ENCODE results near the gene SELENOV. TPM values are rescaled to one million over a fixed set of nuclear protein-coding genes. Genes with fewer than 3 reads are reported as not detected.

The SELENOV gene
- total and polyA plus RNA-seq, 9 of the 15 experiments (the other 6 are each of a cell fraction or from before 2014, with no cell fraction given) = 0.04 to 0.09 (median 0.06) TPM; not detected in 4

DNA sequence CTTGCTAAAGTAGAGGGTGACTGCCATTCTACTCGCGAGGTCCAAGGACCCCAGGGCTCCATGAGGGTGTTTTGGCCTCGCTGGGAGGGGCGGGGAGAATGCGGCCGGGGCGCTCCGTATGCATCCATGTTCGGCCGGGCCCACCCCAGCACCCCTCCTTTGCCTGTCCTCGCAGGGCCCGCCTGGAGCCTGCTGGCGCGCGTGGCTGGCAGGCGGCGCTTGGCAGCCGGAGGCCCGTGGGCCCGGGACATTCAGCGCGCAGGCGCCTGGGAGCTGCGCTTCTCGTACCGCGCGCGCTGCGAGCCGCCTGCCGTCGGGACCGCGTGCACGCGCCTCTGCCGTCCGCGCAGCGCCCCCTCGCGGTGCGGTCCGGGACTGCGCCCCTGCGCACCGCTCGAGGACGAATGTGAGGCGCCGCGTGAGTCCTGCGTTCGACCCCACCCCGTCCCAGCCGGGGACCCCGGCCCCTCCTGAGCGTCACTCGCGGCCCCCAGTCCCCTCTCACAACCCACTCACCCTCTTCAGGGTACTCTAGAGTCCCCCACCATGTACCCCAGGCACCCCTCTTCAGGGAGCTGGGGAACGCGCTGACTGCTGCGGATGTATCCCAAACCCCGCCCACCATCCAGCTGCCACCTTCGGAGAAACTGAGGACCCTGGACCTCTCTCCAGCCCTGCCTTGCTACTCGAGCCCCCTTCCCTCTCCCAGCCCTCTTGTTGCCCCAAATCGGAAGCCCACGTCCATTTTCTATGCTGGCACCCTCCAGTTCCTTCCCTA is 12.1 kb upstream of the SELENOV start (continued):
- TF ChIP-seq NEUROD1 (IDR thresholded peaks at IDR 0.05; ENCODE audit: borderline replicate concordance, low read depth, low read length, partially characterized antibody) = no peak
- TF ChIP-seq ZNF586 (CRISPR knock-in tag; conservative IDR thresholded peaks at IDR 0.05) = no peak
- TF ChIP-seq ELF2 (CRISPR knock-in tag; IDR thresholded peaks at IDR 0.05) = 0 out of 2 replicates have a peak, but pooled peaks have one; percentile 18
- peak; percentile 6; the same call in 1 of the 2 replicates for TF ChIP-seq EP400 (IDR thresholded peaks at IDR 0.05)
- TF ChIP-seq ZNF347 (CRISPR knock-in tag; IDR thresholded peaks at IDR 0.05; ENCODE audit: low read depth) = no peak
- TF ChIP-seq, protein P1, sequence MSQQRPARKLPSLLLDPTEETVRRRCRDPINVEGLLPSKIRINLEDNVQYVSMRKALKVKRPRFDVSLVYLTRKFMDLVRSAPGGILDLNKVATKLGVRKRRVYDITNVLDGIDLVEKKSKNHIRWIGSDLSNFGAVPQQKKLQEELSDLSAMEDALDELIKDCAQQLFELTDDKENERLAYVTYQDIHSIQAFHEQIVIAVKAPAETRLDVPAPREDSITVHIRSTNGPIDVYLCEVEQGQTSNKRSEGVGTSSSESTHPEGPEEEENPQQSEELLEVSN (IDR thresholded peaks at IDR 0.05; ENCODE audit: borderline replicate concordance in 1 of 2, extremely low read depth in 1 of 2, insufficient read depth in 1 of 2, insufficient read length in 1 of 2, low read depth in 1 of 2, low read length in 1 of 2, poor library complexity in 1 of 2, severe bottlenecking in 1 of 2) = peak; percentile 99 to 100
- TF ChIP-seq, protein P2, sequence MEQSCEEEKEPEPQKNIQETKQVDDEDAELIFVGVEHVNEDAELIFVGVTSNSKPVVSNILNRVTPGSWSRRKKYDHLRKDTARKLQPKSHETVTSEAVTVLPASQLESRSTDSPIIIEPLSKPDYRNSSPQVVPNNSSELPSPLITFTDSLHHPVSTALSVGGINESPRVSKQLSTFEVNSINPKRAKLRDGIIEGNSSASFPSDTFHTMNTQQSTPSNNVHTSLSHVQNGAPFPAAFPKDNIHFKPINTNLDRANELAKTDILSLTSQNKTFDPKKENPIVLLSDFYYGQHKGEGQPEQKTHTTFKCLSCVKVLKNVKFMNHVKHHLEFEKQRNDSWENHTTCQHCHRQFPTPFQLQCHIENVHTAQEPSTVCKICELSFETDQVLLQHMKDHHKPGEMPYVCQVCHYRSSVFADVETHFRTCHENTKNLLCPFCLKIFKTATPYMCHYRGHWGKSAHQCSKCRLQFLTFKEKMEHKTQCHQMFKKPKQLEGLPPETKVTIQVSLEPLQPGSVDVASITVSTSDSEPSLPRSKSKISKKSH (CRISPR knock-in tag; IDR thresholded peaks at IDR 0.05) = no peak
- no peak for TF ChIP-seq NFIX (CRISPR knock-in tag; IDR thresholded peaks at IDR 0.05; ENCODE audit: low read depth)
- no peak for TF ChIP-seq MAFK (IDR thresholded peaks at IDR 0.05; ENCODE audit: low read length)
- TF ChIP-seq, protein P3, sequence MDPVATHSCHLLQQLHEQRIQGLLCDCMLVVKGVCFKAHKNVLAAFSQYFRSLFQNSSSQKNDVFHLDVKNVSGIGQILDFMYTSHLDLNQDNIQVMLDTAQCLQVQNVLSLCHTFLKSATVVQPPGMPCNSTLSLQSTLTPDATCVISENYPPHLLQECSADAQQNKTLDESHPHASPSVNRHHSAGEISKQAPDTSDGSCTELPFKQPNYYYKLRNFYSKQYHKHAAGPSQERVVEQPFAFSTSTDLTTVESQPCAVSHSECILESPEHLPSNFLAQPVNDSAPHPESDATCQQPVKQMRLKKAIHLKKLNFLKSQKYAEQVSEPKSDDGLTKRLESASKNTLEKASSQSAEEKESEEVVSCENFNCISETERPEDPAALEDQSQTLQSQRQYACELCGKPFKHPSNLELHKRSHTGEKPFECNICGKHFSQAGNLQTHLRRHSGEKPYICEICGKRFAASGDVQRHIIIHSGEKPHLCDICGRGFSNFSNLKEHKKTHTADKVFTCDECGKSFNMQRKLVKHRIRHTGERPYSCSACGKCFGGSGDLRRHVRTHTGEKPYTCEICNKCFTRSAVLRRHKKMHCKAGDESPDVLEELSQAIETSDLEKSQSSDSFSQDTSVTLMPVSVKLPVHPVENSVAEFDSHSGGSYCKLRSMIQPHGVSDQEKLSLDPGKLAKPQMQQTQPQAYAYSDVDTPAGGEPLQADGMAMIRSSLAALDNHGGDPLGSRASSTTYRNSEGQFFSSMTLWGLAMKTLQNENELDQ (CRISPR knock-in tag; IDR thresholded peaks at IDR 0.05; ENCODE audit: borderline replicate concordance) = peak; percentile 80; the same call in 1 of the 2 replicates
- no peak for TF ChIP-seq KLF6 (CRISPR knock-in tag; IDR thresholded peaks at IDR 0.05; ENCODE audit: borderline replicate concordance)
- TF ChIP-seq TAF15 (IDR thresholded peaks at IDR 0.05; ENCODE audit: low read depth, low read length) = no peak
- peak; percentile 91 for TF ChIP-seq CBFB (CRISPR knock-in tag; IDR thresholded peaks at IDR 0.05)
- TF ChIP-seq FOXJ2 (tag; IDR thresholded peaks at IDR 0.05) = no peak
- no peak for TF ChIP-seq KLF10 (CRISPR knock-in tag; IDR thresholded peaks at IDR 0.05)
- no peak for TF ChIP-seq ZNF780A (CRISPR knock-in tag; IDR thresholded peaks at IDR 0.05)
- TF ChIP-seq, protein P4, sequence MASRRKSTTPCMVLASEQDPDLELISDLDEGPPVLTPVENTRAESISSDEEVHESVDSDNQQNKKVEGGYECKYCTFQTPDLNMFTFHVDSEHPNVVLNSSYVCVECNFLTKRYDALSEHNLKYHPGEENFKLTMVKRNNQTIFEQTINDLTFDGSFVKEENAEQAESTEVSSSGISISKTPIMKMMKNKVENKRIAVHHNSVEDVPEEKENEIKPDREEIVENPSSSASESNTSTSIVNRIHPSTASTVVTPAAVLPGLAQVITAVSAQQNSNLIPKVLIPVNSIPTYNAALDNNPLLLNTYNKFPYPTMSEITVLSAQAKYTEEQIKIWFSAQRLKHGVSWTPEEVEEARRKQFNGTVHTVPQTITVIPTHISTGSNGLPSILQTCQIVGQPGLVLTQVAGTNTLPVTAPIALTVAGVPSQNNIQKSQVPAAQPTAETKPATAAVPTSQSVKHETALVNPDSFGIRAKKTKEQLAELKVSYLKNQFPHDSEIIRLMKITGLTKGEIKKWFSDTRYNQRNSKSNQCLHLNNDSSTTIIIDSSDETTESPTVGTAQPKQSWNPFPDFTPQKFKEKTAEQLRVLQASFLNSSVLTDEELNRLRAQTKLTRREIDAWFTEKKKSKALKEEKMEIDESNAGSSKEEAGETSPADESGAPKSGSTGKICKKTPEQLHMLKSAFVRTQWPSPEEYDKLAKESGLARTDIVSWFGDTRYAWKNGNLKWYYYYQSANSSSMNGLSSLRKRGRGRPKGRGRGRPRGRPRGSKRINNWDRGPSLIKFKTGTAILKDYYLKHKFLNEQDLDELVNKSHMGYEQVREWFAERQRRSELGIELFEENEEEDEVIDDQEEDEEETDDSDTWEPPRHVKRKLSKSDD (conservative IDR thresholded peaks at IDR 0.05; ENCODE audit: low read length) = 0 out of 2 replicates have a peak, but pooled peaks have one; percentile 24
- TF ChIP-seq ZNF431 (CRISPR knock-in tag; IDR thresholded peaks at IDR 0.05) = peak; percentile 99

All from K562 (cell line).